ENCODE results near the gene FHIT.

FHIT gene

DNA sequence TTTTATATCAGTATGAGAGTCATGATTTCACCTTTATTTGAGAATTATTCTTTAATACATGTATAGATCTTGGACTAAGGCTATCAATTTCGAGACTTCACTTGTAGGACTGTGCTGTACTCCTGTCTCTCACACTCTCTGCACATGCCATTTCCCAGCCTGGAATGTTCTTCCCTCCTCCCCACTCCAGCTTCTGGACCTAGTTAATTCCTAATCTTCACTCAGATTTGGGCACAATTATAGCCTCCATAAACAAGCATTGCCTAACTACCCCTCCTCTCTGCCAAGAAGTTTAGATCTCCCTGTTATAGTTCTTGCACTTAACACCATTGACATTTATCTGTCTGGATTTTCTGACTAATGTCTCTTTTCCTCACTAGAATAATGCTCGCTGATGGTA lies 88.3 kb downstream of the FHIT start:
- no peak for DNase-seq

DNA sequence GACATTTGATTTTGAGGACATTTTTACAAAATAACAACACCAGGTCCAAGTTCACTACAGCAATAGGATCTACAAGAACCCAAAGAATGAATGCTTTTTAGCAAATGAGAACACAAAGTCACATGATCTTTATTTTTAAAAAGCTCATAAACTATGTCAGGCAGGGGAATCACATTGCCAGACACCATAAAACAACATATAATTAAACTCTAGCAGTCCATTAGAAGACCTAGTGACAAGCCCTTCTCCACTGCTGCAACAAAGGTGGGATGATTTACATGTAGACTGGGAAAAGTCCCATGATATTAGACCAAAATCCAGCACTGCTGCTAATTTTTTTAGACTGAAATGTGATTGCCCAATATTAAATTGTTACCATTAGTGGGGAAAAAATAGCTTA lies 92.6 kb downstream of the FHIT start:
- no peak for DNase-seq

DNA sequence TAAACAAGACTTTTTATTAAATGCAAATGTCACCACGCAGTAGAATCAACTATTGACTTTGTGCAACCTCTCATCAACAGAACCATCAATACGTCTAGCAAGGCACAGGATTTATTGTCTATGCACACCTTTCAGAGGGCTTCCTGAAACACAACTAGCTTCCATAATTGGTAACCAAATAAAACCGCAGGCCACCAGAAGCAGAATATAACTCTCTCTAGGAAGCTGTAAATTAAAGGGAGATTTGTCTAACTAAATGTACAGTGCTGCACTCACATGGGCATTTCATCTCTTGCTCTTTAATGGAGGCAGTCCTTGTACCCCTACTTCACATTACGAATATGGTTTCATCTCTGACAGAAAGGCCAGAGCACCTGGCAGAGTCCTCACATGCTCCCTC lies 93.0 kb downstream of the FHIT start:
- DNase-seq: peak; percentile 92

DNA sequence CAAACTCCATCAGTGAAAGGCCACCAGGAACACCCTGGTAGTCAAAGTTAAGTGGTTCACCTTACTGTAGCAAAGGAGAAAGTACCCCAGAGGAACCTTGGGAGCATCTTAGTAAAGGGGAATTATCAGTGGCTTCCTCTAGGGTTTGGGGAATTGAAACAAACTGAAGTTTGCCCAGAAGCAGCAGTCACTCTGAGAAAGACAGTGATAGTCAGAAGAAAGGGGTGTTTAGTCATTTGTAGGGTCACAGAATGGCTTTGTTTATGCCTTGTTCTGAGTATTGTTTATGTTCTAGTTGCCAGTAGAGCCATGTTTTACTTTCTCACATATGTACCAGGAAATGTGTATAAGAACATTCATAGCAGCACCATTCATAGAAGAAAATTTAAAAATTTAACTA lies 93.8 kb downstream of the FHIT start:
- DNase-seq: no peak

DNA sequence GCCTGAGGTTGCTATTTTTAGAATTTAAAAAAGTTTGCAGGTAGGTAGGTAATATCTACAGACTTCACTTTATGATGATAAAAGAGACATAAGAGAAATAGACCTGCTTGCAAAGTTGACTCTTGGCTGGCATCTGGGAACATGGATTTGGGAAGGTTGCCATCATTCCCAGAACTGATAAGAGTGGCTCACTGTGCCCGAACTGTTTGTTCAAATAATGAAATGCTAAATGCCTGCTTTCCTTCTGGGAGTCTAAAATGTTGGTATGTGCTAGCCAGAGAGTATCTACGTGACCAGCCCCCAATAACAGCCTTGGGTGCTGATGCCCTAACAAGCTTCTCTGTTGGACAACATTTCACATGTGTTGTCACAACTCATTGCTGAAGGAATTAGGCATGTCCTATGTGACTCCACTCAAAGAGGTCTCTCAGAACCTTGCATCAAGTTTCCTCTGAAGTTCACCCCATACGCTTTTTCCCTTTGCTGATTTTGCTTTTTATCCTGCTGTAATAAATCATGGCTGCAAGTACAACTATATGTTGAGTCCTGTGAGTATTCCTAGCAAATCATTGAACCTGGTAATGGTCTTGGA lies 95.5 kb downstream of the FHIT start:
- no peak for DNase-seq

DNA sequence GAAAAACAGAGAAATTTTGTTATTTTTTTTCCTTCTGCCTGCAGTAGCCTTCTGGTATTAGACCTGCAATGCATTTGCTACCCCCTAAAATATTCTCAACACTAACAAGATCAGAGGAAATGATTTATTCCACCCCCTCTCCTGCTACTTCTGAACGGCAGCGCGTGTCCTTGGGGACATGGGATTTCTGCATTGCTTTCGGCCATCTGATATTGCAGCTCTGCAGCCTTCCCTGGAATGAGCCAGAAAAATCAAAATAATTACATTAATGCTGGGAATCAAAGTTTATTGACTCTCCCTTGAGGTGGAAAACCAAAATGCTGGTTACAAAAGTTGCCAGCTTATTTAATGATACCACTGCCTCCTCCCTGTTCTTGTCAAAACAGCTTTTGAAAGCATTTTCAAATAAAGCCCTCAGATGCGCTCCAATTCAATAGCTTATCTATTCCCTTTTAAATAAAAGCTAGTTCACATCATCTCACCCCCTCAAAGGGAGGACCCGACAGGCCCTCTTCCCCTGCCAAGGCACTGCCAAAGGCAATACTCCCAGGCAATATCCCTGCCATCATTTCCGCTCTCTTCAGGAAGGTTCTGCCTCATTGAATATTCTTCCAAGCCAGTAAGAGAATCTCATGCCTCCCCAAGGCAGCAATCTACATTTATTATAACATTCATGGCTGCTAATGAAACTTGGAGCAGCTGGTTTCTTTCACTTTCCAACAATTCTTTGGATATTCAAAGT lies 96.6 kb downstream of the FHIT start:
- no peak for DNase-seq

DNA sequence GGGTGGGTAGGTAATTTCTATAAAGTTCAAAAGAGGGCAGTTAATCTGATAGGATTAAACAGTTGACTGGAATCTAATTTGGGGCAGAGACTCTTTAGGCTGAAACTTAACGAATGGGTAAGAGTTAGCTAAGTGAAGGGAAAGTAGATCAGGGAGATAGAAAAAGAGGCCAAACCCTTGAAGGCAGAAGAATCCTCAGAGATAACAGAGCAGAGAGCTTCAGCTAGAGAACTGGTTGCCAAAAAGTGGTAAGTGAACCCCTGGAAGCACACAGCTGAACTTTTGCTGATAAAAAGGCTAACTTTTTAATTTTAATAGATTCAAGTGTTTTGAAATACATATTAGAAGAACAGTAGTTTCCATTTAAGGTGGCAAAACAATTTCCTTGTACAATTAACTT lies 99.2 kb downstream of the FHIT start:
- DNase-seq: no peak

DNA sequence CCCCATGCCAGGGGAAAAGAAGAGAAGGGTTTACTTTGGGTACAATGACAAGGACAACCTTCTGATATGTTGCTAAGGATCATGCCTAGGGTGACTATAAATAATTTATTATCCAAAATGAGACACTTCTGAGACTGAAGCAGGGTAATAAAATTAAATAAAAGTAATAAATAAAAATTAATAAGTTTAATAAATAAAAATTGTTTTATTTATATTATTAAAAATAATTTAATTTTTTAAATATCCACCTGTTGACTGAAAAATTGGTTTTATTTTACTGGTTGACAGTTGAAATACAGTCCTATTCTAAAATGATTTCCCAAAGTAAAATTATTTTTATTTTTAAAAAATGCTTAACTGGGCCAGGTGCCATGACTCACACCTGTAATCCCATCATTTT lies 102.0 kb downstream of the FHIT start:
- no peak for DNase-seq

DNA sequence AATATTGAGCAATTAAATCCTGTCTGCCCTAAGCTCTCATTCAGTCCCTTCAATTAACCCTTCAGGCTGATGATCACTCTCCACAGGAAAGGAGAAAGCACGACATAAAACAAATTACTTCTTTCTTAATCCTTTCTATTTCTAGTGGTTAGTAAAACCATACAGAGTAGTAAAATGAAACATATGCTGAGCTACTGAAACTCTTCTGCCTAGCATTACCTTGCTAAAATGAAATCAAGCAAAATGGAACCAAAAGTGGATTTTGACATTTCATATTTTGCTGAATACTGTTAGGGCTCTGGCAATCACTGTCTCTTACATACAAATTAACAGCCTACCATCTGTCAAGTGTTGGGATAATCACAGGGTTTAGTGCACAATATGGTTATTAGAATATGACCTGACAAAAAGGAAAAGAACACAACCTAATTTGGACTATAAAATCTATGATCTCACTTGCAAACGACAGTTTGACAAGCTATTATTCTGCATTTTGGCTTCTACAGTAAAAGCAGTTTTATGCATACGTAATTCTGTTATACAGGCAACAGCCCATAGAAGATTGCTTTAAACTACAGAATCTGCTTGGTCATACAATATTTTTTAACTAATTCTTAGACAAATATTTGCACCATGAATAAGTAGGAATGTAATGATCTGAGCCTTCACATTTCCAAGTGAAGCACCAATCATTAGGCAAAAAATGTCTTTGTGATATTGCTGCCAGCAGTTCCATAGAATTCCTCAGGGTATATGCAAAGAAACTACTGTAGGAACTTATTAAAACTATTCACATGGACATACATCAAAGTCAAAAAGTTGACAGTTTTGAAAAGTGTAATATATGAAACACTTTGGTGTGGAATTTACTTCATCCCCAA lies 105.0 kb downstream of the FHIT start:
- no peak for DNase-seq

DNA sequence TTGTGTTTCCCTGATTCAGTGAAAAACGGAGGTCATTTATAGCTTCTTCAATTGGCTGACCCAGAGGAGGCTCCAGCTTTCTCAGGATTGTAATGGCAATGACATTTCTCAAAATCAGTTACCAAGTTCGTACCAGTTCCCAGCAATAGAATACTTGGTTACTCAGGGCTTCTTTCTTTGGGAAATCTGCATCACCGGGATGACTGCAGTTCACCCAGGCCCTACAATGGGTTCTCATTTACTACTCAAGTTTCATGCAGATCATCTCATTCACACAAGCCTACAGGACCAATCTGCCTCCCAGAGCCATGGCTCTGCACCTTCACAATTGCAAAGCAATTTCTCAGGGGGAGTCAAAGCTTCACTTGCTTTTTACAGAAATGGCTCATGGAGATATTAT lies 109.6 kb downstream of the FHIT start:
- DNase-seq: no peak

DNA sequence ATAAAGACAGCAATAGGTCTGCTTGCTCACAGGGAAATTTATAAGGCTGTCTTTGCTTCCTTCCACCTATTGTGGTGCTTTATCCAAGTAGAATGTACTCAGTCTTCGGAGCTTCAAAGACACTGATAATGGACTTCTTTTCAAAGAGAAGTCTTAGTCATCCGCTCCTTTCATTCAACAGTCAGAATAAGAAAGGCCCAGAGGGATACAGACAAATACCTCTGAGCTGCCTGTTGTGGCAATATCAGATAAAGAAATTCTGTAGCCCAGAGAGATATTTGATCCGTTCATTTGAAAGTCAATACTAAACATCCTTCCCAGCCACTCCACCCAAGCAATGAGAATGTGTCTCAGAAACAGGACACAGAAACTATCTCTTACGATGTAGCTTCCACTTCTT lies 110.0 kb downstream of the FHIT start:
- no peak for DNase-seq

DNA sequence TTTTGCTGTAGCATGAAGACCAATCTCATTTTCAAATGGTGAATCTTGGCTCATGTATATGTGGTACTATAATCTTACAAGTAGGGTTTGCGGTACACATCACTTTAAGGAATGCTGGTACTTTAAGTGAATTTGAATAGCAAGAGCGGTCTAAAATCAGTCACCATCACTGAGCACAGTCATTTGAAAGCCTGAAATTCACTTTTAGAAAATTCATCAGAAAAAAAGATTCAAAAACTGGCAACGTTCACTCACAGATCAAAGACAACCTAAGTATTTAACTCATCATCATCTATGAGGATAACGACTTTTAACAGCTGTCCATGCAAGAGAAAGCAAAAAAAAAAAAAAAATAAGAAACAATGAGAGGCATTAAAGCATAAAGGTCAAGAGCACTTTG lies 111.6 kb downstream of the FHIT start:
- no peak for DNase-seq

DNA sequence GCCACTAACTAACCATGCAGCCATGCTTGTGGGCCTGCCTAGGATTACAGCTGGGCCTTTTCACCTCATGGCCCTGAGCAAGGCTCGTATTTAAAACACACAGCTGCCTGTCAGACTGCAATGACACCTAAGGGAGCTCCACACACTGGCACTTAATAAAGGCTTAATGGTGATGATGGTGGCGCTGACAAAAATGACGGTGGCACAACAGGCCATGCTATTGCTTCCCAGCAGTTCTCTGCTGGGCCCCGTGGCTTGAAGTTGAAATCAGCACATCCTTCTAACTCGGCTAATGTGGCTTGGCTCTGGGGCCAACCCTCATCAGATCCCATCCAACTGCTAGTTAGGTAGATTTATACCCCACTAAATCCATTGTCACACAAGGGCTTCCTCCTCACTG lies 112.9 kb downstream of the FHIT start:
- DNase-seq: no peak

DNA sequence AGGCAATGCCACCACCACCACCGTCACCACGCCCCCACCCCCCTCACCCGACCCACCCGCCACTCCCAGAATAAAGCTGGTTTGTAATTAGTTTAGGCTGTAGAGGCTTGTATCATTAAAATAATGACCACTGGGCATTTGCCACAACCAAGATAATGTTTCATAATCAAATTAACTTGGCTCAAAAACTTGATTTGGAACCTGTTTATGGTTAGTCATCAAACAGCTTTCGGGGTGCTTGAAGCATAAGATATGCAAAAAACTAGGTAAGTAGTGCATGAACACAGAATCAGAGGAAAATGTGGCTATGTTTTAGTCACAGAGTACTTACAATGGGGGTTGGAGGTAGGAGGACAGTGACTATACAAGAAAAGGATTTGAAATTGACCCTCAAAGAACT lies 115.1 kb downstream of the FHIT start:
- DNase-seq: no peak

DNA sequence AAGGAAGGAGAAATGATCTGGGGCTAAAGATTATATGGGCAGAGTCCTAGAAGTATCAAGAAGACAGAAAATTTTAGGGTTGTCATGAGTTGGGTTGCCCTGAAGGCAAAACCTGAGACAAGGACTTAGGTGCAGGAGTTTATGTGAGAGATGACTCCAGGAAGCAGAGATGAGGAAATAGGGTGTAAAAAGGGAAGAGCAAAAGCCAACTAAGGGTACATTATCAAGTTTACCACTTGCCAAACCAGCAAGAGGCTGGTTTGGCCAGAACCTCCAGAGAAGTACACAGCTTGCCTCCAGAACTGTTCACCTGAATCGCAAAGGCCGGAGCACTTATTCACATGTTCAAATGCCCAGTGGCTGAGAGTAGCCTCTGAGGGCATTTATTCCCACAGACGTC lies 116.7 kb downstream of the FHIT start:
- DNase-seq: no peak

DNA sequence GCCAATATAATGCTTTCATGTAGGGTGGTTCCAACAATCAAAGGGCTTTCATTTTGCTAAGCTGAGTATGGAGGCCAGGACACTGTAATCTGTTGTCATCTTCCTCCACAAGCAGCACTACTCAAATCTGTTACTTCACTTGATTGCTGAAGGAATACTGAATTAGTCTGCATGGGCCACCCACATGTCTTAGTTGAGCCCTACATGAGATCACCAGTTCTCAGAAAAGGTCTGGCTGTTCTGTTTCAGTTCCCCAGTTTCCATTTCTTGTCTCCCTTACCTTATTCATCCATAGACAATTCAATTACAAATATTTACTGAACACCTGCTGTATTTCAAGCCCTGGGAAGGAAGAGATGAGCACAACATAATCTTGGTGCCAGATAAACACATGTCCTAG lies 119.2 kb downstream of the FHIT start:
- no peak for DNase-seq

DNA sequence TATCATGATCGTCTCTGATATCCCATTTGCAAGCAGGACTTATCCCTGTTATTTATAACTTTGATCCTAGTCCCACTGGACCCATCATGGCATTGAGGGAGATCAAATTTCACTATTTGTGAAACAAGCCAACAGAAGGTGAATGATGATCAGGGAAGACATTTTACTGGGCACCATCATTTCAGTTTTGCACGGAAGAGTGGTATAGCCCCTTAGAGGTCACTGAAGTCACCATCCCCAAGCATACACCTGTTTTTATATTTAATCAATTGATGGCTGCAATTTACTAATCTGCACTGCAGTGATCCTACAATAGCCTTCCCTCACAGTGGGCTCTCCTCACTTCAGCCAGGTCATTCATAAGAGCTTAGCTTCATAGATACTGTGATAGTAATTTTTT lies 132.4 kb downstream of the FHIT start:
- no peak for DNase-seq

DNA sequence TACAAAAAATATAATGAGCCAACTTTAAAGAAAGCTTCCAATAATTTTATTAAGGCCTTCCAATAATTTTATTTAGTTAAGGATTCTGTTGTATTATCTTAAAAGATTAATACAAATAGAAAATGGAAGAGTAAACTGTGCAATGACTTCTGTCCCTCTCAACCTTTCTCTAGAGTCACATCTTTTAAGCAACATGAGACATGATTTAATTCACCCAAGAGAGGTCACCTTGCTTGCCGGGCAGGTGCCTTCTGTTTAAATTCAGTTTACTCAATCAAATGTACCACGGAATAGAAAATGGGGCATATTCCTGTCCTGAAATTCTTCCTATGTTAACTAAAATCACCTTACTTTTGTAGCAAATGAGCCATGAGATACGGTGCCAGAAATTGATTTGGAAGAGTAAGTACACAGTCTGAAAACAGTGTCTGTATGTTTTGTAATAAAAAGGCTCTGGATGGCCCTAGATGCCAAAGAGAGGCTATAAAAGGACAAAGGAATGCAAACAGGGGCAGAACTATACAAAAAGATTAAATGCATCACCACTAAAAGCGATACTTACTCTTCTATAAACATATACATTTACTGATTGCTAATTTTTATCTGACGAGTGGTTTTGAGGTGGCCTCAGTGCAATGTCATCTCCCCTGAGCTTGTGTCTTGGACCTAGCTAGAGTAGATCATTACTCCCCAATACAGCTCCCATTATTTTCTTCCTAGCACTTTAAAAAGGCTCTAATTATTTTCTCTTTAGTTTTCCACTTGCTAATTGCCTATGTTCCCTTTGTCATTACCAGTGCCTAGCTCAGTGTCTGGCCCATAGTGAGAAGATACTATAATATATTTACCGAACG lies 134.0 kb downstream of the FHIT start:
- peak; percentile 25 for DNase-seq

DNA sequence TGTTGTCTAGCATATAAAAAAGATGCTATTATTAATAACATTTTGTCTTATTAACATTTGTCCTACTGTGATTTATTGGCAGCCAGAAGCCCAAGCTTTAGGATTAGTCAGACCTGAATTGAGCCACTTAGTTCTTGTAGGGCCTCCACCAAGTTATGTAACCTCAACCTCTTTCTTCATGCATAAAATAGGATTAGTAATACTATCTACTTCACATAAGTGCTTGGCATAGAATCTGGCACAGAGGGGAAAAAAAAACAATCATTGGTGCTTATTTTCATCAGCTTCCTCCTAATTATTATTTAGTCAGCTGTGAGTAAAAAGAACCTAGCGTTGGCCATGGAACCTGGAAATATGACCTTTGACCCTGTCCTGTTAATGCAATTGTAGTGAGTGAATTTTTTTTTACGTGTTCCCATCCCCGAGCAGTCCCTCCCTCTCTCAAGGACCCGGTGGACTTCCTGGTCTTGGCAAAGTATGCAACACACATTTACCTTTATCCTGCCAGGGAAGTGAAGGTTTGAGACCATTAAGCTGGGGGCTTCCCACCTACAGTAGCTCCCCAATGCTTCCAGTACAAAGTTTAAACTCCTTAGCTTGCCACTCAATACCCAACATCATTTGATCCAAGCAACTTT lies 136.8 kb downstream of the FHIT start:
- DNase-seq: peak; percentile 0

DNA sequence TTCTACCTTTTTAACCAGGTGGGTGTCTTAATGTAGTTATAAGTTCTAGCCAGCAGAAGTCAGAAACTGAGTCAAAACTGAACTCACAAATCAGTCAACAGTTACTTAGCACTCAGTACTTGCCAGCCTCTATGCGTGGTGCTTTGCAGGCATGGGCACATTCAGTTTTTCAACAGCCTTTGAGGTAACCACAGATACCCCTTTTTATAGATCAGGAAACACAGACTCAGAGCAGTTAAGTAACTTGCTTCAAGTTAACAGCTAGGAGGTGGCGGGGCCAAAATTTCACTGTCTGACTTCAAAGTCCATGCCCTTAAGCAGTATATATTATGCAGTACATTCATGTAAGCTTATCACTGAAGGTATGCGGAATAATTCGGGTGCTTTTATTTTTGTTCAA lies 139.4 kb downstream of the FHIT start:
- DNase-seq: no peak

DNA sequence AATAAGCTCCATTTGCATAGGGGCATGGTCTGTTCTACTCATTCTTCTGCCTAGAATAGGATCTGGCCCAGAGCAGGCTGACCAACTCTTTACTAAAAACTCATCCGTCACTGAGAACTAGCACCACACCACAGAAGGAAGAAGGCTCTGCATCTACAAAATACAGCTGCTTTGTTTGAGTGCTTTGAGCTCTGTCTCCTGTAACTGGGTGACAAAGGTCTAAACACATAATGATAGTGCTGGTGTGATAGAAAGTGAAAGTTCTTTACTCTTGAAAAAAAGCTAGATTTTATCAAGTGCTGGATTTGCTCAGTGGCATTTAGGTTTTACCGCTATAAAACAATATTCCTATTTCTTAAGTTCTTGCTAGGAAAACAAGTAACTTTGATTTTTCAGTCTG lies 140.7 kb downstream of the FHIT start:
- no peak for DNase-seq

DNA sequence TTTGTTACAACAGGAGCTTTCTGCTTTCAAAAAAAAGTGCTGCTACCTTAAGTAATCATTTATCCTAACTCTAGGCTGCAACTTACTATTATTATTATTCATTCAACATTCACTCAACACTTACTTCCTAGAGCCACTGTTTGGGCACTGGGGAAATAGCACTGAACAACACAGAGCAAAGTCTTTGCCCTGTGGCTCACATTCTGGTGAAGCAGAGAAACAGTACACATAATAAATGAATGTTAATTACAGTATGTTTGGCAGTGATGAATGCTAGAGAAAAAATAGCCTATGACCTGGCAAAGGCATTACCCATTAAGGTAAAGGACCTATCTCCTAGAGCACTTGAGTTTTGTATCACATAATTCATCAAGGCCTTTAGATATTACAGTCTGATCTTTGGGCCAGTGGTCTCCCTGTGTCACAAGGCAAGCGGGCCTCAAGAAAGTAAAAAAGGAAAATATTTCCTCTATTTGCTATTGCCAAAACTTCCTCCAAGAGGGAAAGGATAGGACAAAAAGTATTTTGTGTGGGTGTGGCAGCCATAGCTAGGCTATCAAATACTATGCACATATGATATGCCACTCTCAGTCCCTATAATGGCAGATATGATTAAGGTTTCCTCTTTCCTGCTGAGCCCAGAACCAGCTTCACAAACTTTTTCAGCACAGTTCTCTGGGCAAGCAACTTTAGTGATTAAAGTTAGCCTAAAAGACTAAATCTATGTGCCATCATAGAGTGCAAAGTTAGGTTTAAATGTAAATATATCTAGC lies 142.8 kb downstream of the FHIT start:
- no peak for DNase-seq
